ENCODE data around the gene UBE2E3.

The UBE2E3 gene

GRCh38 chr2:180979749-180980105, 678 bp upstream of the UBE2E3 start:
- DNase-seq = no peak

- no peak for DNase-seq
Measured at GRCh38 chr2:180980943-180981911, 822 bp downstream of the UBE2E3 start.

GRCh38 chr2:180983468-180984242, 3.2 kb downstream of the UBE2E3 start:
- peak; percentile 33 for DNase-seq

GRCh38 chr2:180985771-180986395, 5.5 kb downstream of the UBE2E3 start:
- DNase-seq = no peak

- DNase-seq = no peak
Measured at GRCh38 chr2:180987146-180987545, 6.7 kb downstream of the UBE2E3 start.

GRCh38 chr2:180990337-180990736, 9.9 kb downstream of the UBE2E3 start:
- no peak for DNase-seq

- no peak for DNase-seq
Measured at GRCh38 chr2:180990794-180991193, 10.4 kb downstream of the UBE2E3 start.

- no peak for DNase-seq
Measured at GRCh38 chr2:180991361-180991760, 11.0 kb downstream of the UBE2E3 start.

- no peak for DNase-seq
Measured at GRCh38 chr2:180991820-180992219, 11.4 kb downstream of the UBE2E3 start.

- DNase-seq = no peak
Measured at GRCh38 chr2:180992994-180993393, 12.6 kb downstream of the UBE2E3 start.

- no peak for DNase-seq
Measured at GRCh38 chr2:180999274-180999964, 19.0 kb downstream of the UBE2E3 start.

GRCh38 chr2:181004647-181005325, 24.4 kb downstream of the UBE2E3 start:
- DNase-seq = no peak

GRCh38 chr2:181005326-181005655, 24.9 kb downstream of the UBE2E3 start:
- no peak for DNase-seq

GRCh38 chr2:181005809-181006208, 25.4 kb downstream of the UBE2E3 start:
- DNase-seq = no peak

GRCh38 chr2:181007086-181007837, 26.9 kb downstream of the UBE2E3 start:
- DNase-seq = no peak

GRCh38 chr2:181008407-181008806, 28.0 kb downstream of the UBE2E3 start:
- no peak for DNase-seq

- no peak for DNase-seq
Measured at GRCh38 chr2:181021199-181021789, 40.9 kb downstream of the UBE2E3 start.

- no peak for DNase-seq
Measured at GRCh38 chr2:181022652-181023051, 42.2 kb downstream of the UBE2E3 start.

GRCh38 chr2:181025004-181025403, 44.6 kb downstream of the UBE2E3 start:
- DNase-seq = no peak

GRCh38 chr2:181036445-181036844, 56.0 kb downstream of the UBE2E3 start:
- DNase-seq = no peak

All from SHP77 treated with DMSO at 0.1 percent for 48 hours (cell line).